Right atrium auricular region (tissue), 2 donors: ENCODE results near the gene EHMT2. TPM values are rescaled to one million over a fixed set of nuclear protein-coding genes. Genes with fewer than 3 reads are reported as not detected.
A peak's percentile ranks its signal among the peaks of the same experiment; 100 is the strongest.

ENCODE experiments used
- DNase-seq: peaks from one replicate; pipeline ENCODE4 v3.0.0-alpha.2; 2019; ENCODE audit warnings: low spot score
- H3K27ac ChIP-seq, 2 donors: fragments of 200-600 bp; sonication (generic); 1 replicate in 1 of 2; 2 replicates in 1 of 2; pipeline ENCODE4 v1.5.1; 2016 to 2019
- H3K27me3 ChIP-seq, 2 donors: fragments of 200-600 bp; sonication (generic); one replicate each; pipeline versions ENCODE4 v1.5.1 to v1.6.0; 2017 to 2019
- H3K36me3 ChIP-seq: fragments of 200-600 bp; sonication (generic); one replicate; pipeline ENCODE4 v1.5.1; 2016
- H3K4me1 ChIP-seq, 2 donors: fragments of 200-600 bp; sonication (generic); one replicate each; pipeline versions ENCODE4 v1.5.1 to v1.6.0; 2017 to 2019
- H3K4me3 ChIP-seq, 2 donors: fragments of 200-600 bp; sonication (generic); 1 replicate in 1 of 2; 2 replicates in 1 of 2; pipeline ENCODE4 v1.5.1; 2017 to 2019; ENCODE audit warnings: mild to moderate bottlenecking in 1 of 2, moderate library complexity in 1 of 2
- H3K9me3 ChIP-seq, 2 donors: fragments of 200-600 bp; sonication (generic); one replicate each; pipeline ENCODE4 v1.5.1; 2019
- total RNA-seq, 2 donors: library from RNA; depleted of rRNA; stranded (reverse); fragments of >200 nt; gene quantifications; one replicate each; pipeline ENCODE4 v1.1.0, GENCODE V29; 2016
- TF ChIP-seq, protein P1 (sequence below), 2 donors: fragments of 200-600 bp; sonication (generic); IDR thresholded peaks; one replicate each; pipeline ENCODE4 v1.5.1; 2019; ENCODE audit warnings: antibody characterized with exemption in 2 of 2

The EHMT2 gene
- total RNA-seq, 2 donors from 2014 or later, result 10.5 to 19.1 TPM

DNA sequence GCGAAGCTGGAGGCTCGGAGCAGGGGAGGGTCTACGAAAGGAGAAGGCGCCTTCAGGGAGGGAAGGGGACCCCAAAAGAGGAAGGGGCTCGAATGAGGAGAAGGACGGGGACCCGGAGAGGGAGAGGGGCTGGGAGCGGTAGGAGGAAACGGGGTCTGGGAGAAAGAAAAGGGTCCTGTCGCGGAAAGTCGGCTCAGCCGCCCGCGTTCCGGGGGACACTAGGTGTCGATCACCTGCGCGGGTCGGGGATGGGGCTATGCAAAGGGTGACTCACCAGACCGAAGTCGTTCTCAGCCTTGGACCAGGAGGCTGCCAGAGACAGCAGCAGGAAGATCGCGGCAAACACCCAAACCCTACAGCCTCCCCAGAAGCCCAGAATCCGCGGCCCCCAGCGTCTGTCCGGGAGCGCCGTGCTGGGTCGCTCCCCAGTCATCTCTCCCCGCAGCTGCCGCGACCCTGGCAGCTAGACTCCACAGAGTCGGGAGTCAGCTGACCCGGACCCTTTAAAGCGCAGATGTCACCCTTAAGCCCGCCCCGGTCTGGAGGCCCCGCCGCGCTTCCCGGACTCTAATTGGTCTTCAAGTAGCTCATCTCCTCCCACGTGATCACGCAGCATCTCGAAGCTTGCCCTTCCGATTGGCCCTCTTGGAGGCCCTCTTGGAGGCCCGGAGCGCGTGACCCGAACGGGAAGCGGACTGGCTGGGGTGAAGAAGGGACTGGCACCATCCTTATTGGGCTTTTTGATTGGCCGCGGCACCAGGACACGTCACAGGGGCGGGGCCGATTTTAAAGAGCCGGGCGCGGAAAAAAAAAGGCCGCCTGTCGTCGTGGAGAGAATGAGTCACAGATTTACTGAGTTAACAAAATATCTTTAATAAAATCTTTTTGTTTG lies 34.9 kb downstream of the EHMT2 start, which contains the start of gene NEU1:
TSS of gene NEU1 (minus strand) at position 478 of the 892 bp plus-strand sequence. CDS start at position 433, 45 bp downstream.
- Histone ChIP-seq H3K27me3 (no peaks in the 10 kb centered on the region), H3K9me3 (no peaks in the 10 kb centered on the region), H3K4me3 (peak within 1 kb of the TSS; percentile 73 to 78), H3K4me1 (peaks cover 0 to 21% of the 10 kb centered on the region in 2 donors), H3K36me3 (peaks cover 31% of the 10 kb centered on the region), H3K27ac (peak within 1 kb of the TSS; percentile 91 to 92)
- peak; percentile 100 for DNase-seq
- TF ChIP-seq, protein P1, sequence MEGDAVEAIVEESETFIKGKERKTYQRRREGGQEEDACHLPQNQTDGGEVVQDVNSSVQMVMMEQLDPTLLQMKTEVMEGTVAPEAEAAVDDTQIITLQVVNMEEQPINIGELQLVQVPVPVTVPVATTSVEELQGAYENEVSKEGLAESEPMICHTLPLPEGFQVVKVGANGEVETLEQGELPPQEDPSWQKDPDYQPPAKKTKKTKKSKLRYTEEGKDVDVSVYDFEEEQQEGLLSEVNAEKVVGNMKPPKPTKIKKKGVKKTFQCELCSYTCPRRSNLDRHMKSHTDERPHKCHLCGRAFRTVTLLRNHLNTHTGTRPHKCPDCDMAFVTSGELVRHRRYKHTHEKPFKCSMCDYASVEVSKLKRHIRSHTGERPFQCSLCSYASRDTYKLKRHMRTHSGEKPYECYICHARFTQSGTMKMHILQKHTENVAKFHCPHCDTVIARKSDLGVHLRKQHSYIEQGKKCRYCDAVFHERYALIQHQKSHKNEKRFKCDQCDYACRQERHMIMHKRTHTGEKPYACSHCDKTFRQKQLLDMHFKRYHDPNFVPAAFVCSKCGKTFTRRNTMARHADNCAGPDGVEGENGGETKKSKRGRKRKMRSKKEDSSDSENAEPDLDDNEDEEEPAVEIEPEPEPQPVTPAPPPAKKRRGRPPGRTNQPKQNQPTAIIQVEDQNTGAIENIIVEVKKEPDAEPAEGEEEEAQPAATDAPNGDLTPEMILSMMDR (IDR thresholded peaks at IDR 0.05), result no peak

DNA sequence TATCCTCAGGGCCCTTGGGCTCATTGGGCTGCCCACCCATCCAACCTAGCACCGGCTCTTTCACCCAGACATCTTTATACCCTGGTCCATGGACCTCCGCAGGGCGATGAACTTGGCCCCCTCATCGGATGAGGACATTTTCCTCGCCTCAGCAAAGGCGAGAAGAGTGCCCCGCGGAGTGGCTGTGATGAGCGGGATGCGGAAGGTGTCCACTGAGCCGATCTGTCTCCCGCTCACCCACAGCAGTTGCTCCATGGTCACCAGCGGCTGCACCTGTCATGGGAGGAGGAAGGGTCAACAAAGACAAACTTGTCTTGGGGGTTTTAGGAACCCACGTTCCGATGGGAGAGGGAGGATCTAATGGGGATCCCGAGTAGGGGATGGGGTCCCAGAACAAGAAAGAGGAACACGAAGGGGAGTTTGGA lies 35.6 kb downstream of the EHMT2 start:
- Histone ChIP-seq H3K36me3 (peaks cover 36% of the 10 kb centered on the region), H3K27ac (peak overlapping the region; percentile 81 to 91), H3K4me1 (peaks cover 0 to 21% of the 10 kb centered on the region in 2 donors), H3K4me3 (peak overlapping the region; percentile 73 to 78), H3K9me3 (no peaks in the 10 kb centered on the region), H3K27me3 (no peaks in the 10 kb centered on the region)
- TF ChIP-seq, protein P1 (IDR thresholded peaks at IDR 0.05), result no peak
- DNase-seq, result no peak

- DNase-seq, result no peak
- H3K4me3 ChIP-seq, result no peak overlapping the region
Observed at GRCh38 chr6:31861150-31861549, 36.3 kb downstream of the EHMT2 start.

DNA sequence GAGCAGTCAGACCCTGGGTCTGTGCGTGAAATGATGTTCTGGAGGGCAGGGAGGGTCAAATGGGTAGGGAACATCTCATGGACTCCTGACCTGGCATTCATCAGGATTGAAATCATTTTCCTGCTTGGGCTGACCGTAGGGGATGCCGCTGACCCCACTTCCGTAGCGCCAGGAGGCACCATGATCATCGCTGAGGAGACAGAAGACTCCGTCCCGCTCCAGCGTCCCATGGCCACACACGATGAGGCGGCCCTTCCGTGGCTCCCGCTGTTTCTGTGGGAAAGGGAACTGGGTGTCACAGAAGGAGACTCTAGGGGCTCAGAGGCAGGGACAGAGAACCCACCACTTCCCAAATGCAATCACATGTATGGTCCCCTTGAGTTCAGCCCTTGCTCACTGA lies 37.1 kb downstream of the EHMT2 start:
- TF ChIP-seq, protein P1 (IDR thresholded peaks at IDR 0.05), result no peak
- H3K9me3 ChIP-seq, result no peaks in the 10 kb centered on the region
- no peaks in the 10 kb centered on the region for H3K27me3 ChIP-seq
- peaks cover 0 to 21% of the 10 kb centered on the region in 2 donors for H3K4me1 ChIP-seq
- no peak for DNase-seq
- no peak overlapping the region for H3K4me3 ChIP-seq
- peaks cover 40% of the 10 kb centered on the region for H3K36me3 ChIP-seq
- no peak overlapping the region for H3K27ac ChIP-seq

More at GRCh38 chr6:31861150-31861549, 36.3 kb downstream of the EHMT2 start:
- TF ChIP-seq, protein P1 (IDR thresholded peaks at IDR 0.05), result no peak
- Histone ChIP-seq H3K27ac (no peak overlapping the region), H3K4me1 (peaks cover 0 to 21% of the 10 kb centered on the region in 2 donors), H3K36me3 (peaks cover 40% of the 10 kb centered on the region), H3K9me3 (no peaks in the 10 kb centered on the region), H3K27me3 (no peaks in the 10 kb centered on the region)

DNA sequence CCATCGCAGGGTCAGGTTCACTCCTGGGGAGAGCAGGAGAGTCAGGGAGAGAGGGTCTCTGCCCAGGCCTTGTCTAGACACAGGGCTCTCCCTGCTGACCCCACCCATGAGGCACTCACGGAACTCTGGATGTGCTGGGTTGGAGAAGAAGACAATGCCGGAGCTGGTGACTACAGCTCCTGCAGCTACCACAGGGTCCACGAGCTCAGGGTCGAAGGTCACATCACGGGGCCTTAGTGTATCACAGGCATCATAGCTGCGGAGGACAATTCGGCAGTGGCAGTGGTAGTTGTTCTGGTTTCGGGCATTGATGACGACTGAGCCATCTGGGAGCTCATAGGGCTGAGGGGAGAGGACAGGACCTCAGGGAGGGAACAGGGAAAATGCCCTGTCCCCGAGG lies 37.6 kb downstream of the EHMT2 start:
- no peak overlapping the region for H3K27ac ChIP-seq
- H3K27me3 ChIP-seq, result no peaks in the 10 kb centered on the region
- no peak overlapping the region for H3K4me3 ChIP-seq
- no peak for DNase-seq
- no peaks in the 10 kb centered on the region for H3K9me3 ChIP-seq
- TF ChIP-seq, protein P1 (IDR thresholded peaks at IDR 0.05), result no peak
- H3K4me1 ChIP-seq, result peaks cover 0 to 21% of the 10 kb centered on the region in 2 donors
- peaks cover 40% of the 10 kb centered on the region for H3K36me3 ChIP-seq
